NCI-H82 treated with DMSO at 0.1 percent for 48 hours (cell line): ENCODE measurements around the gene IMMP2L.

Experiments used
- DNase-seq: peaks from one replicate; lab custom pipeline; 2025; ENCODE audit not compliant: unreplicated experiment; lab: John Stamatoyannopoulos, UW

IMMP2L gene

DNA sequence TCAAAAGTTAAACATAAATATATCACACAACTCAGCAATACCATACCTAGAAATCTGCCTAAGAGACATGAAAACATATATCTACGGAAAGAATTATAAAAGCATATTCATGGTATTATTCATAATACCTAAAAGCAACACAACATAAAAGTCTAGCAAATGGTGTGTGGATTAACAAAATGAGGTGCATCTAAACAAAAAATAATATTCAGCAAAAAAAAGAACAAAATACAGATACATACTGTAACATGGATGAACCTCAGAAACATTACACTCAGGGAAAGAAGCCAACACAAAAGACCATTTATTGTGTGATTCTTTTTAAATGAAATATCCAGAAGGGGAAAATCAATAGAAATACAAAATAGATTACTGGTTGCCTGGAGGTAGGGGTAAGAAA lies 155.0 kb downstream of the IMMP2L start:
- no peak for DNase-seq

DNA sequence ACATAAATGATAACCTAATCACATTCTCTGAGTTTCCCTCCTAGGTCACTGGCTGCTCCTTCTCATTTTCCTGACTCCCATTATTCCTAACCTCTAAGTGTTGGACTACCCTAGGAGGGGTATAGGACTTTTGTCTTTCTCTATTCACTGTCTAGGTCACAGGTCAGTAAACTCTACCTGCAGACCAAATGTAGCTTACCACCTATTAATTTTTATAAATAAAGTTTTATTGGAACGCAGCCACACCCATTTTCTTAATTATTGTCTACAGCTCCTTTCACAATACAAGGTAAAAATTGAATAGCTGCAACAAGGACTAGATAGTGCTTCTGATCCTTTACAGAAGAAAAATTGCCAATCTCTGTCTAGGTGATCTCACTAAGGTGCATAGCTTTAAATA lies 156.7 kb downstream of the IMMP2L start:
- DNase-seq = no peak

DNA sequence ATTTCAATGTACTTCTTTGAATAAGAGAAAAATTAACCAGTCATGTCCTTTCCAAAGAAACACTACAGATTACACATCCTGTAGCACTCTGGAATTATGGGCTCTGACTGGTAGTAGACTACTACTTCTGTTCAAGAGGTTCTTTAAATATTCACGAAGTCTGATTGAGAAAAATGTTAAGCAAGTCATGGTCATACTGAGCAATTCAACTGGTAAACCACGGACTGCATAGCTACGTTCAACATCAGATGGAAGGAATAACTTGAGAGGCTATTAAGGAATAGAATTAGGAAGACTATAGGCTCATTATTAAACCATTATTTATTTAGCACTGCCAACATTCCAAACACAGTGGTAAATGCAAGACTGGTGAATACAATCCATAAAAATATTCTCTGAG lies 160.8 kb downstream of the IMMP2L start:
- DNase-seq = no peak

DNA sequence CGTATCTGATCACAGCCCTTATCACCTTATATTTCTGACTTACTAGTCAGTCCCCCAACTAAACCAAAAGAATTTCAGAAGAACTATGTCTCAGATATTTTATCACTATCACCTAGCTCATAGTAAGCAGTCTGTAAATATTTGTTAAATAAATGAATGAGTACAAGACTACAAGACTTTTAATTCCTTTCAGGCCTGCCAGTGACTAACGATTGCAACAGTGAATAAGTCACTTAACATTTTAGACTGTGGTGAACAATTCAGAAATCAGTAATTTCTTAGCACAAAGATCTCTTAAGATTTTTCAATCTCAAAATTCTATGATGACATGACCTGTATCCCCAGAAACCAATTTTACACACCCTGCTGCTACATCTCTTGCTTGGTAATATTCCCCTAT lies 162.2 kb downstream of the IMMP2L start:
- DNase-seq = no peak

DNA sequence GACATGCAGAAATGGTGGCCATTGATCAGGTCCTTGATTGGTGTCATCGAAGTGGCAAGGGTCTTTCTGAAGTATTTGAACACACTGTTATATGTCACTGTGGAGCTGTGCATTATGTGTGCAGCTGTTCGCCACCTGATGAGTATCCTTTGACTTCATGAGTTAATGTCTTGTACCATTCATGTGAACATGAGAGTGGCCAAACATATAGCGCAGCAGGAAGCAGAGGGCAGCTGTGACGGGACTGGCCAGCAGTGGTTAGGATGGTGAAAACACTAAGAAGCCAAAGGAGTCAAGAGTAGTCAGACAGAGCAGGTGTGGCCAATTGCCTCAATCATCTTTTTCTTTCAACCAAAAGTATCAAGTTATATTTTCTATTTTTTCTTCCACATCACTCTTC lies 167.4 kb downstream of the IMMP2L start:
- DNase-seq = no peak

DNA sequence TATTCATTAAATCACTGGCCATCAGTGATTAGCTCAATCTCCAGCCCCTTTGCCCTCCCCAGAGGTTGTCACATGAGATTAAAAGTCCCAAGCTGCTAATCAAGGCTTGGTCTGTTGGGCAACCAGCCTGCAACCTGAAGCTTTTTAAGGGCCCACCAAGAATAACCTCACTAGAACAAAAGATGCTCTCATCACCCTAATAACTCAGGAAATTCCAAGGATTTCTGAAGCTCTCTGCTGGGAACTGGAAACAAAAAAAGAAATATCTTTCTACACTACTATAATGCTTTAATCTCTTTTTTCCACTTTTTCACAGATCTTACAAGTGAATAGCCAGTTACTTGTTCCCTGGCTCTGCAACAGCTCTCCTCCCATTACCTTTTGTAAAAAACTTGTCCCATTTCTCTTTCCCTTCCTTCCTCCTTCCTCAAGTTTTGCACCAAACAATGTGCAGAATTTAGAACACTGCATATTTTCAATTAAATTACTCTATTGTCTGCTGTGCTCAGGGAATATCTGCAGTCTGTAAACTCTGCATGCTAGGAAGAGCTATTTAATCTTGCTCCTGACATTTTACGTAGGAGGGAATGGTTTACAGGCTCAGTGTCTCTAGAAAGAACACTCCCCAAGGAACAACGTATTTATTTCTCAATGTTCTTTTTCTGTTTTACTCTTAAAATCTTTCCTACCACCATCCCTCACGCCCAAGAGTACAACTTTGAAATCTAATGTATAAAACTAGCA lies 169.1 kb downstream of the IMMP2L start:
- no peak for DNase-seq

DNA sequence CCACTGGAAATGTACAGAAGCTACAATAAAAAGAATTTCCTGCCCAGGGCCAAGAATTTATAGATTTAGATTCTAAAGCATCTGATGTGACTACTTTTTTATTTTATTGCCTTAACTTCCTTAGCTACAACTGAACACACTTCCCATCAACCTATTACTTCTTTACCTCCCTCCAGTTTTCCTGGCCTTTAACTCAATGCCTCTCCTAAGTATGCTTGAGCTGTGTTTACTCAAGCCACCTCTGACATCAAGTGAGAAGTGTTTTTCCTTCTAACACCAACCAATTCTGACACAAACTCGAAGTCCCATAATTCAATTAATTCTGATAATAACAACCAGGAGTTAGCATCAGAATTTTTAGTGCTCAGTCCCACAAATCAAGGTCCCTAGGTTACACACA lies 170.0 kb downstream of the IMMP2L start:
- DNase-seq = no peak

DNA sequence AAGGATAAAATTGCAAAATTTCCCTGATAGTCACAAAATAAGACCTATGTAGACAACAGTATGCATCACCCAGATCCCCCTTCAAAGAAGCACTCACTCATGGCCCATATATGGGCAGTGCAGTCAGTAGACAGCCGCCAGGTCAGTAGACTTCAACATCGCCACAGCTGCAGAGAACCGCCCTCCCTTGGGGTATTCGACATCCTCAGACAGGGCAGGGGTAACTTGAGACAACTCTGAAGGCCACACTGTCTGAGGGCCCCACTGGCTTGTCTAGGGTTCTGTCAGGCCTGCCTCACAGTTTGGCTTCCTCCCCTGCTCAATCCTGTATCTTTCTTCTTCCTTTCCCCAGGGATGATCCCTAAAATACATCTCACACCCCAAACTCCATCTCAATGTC lies 172.3 kb downstream of the IMMP2L start:
- DNase-seq = no peak

DNA sequence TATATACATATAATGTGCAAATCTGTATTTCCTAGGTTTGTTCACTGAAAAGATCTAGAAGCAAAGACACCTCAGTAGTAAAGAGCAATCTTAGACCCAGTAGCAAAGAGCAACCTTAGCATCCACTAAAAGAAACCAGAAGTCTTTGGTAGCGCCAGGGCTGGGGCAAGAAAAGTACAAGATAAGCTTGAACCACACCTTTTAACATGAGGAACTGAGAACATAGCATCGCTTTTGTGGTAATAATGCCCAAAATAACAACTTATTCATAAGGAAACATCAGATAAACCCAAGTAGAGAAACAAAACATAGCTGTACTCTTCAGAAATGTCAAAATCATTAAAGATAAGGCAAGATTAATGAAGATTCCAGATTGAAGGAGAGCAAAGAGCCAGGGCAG lies 173.4 kb downstream of the IMMP2L start:
- DNase-seq = no peak

DNA sequence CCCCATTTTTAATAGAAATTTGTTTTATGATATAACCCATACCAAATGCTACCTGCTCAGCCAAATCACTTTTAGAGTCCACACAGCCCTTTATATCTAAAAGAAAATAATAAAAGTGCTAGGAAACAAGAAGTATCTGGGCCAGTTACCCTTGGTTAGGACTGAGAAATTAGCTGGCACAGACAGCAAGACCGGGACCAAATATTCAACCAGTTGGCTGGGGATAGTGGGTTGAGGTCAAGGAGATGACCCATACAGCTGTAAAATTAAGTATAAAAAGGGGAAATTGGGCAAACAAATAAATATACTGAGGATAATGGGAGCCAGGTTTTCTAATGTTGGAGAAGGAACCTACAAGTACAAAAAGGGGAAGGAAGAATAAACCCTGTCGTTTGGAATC lies 174.3 kb downstream of the IMMP2L start:
- no peak for DNase-seq

DNA sequence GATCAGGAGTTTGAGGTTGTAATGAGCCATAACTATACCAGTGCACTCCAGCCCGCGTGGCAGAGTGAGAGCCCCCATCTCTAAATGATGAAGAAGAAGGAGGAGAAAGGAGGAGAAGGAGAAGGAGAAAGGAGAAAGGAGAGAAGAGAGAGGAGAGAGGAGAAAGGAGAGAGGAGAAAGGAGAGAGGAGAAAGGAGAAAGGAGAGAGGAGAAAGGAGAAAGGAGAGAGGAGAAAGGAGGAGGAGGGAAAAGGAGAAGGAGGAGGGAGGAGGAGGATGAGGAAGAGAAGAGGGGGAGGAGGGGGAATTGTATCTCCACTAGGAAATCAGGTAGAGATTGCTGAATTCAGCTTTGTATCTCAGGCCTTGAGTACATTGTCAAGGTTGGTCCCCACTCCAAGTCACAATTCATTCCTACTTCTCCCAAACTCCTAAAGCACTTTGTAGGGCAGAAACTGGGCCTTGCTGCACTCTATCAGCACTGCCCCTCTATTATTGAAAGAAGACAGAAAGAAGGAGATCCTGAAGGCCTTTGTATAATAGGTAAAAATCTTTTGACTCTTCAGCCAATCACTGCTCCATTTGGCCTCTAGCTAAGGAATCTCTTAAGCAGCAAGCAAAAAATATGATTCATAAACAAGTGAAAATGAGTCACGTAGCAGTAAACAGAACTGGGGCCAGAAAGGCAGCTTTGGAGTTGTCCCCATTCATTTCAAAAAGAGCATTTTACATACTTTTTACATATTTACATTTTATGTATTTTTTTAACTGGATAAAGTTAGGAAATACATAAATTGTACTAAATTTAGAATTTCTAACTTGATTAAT lies 178.0 kb downstream of the IMMP2L start:
- no peak for DNase-seq

DNA sequence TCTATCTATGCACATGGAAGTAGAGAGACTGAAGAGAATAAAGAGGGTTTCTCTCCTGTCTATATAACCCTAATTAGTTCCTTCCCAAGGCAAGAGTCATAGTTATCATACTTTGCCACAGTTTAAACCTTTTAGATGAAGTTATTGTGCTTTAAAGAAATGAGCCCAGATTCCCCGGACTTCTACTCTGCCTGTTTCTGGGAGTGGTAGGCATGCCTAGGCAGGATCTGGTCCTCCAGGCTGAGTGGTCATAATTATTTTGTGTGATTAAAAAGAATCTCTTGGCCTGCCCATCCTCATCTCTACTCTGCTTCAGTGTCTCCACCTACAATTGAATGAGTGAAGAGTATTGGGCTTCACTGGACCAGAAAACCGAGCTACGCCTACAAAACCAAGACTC lies 179.2 kb downstream of the IMMP2L start:
- DNase-seq = no peak

DNA sequence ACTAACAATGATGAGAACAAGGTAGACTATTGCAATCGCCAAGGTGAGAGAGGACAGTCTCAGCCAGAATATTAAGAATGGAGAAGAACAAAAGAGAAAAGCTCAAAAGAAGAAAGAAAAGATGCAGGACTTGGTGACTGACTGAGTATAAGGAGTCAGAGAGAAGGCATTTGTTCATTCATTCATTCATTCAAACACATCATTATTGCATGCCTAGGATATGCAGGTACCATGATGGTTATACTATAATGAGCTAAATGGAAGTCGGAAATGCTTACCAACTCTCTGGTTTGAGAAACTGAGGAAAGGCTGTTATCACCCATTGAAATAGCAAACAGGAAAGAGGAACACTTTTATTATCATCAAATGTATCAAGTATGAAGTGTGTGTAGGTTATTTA lies 180.7 kb downstream of the IMMP2L start:
- DNase-seq = no peak

DNA sequence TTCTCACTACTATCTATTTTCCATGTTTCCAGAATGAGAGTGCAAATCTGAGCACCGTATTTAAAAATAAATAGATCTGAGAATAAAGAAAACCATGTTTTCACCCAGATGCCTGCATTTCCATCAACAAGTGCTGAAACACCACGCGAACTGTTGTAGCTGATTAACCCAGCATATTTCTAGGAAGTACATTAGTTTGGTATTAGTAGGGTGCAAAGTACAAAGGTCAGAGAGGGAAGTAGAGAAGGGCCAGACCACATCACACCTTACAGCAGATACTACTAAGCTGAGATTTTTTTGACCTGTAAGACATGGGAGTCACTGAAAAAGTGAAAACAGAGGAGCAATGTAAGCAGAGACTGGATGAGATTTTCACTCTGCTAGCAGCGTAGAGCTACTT lies 181.3 kb downstream of the IMMP2L start:
- no peak for DNase-seq

DNA sequence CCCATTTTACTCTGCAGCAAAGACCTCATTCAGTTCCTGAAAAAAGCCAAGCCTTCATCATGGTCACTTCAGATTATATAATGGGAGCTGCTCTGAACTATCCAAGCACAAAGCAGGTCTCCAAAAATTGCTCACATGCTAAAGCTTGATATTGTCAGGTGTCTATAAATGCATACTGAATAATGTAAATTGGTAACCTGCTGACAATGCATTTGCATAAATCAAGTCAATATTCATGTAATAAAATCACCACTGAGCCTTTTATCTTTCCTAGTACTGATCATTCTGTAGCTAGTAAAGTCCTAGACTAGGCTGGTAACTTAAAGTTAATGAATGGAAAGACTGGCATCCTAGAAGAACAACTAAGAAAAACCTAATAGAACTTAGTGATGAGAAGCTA lies 188.3 kb downstream of the IMMP2L start:
- DNase-seq = no peak

DNA sequence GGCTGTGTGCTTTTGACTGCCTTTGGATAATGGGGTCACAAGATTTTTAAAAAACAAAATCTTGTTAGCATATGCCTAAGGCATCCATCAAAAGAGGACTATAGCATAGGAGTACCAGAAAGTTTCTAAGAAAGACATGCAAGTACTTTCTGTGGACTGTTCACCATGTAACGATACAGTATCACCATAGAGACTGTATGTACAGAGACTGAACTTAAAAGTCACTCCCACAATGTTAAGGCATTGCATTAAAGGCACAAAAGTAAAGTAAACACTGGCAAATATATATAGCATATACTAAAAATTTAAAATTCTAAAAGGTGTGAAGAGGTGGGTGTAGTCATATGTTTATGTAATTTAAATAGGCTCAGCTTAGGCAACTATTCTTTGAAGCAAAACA lies 190.9 kb downstream of the IMMP2L start:
- no peak for DNase-seq

DNA sequence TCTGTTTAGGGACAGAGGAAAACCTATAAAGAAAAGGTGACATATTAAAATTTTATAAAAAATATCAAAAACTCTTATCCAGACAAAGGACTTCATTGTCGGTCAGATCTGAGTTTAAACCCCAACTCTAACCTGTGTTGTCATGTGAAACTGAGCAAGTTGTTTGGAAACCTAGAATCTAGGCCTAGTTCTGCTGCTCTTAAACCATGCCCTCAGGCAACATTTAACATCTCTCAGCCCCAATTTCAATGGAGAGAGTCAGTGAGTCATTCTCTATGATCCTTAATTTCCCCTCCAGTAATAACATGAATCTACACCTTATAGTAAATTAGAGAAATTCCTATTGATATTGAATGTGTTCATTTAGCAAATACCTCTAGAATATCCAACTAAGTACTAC lies 192.3 kb downstream of the IMMP2L start:
- no peak for DNase-seq

DNA sequence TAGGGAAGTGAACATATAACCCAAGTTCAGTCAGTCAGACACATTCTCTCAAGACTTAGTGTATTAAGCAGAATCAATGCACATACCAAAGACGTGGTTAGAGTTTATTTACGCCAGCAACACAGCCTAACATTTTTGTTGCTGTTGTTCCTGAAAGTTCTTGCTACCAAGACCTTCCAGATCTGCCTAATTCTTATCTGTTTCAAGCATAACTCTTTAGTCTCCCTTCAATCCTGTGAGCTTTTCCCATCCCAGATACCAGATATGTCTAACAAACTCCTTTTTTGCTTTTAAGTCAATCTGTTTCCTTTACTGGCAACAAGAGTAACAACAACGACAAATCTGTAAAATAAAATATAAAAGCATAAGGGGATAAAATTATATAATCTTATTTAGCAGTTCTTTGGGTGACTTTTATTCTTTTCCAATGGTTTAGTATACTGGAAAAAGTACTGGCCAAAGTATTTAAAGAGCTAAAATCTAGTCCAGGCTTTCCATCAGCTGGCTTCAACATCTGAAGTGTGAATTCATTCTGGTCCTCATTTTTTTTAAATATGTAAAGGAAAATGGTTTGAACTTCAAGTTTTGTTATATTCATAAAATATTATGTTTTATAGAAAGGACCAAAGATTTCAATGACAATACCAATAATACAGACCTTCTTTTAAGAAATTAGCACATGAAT lies 193.8 kb downstream of the IMMP2L start:
- no peak for DNase-seq

DNA sequence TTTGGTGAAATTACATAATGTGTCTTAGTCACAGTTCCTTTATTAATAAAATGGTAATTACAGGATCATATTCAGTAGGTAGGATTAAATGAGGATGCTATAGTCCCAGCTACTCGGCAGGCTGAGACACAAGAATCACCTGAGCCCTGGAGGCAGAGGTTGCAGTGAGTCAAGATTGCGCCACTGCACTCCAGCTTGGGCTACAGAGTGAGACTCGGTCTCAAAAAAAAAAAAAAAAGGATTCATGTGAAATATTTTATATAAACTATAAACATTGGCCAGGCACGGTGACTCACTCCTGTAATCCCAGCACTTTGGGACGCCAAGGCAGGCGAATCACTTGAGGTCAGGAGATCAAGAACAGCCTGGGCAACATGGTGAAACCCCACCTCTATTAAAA lies 197.9 kb downstream of the IMMP2L start:
- DNase-seq = no peak

DNA sequence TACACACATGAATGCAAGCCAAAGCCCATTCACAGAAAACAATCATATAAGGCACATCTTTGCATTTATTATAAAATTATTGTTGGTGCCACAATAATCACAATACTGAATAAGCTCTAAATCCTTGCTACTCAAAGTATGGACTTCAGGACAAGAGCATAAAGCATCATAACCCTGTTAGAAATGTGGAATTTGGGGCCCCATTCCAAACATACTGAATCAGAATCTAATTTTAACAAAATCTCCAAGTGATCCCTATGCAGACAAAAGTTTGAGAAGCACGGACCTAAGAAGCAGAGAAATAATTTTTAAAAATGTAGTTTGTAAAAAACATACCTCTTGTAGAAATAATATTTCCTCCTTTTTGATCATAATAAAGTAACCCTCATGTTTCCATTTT lies 199.2 kb downstream of the IMMP2L start:
- DNase-seq = no peak

DNA sequence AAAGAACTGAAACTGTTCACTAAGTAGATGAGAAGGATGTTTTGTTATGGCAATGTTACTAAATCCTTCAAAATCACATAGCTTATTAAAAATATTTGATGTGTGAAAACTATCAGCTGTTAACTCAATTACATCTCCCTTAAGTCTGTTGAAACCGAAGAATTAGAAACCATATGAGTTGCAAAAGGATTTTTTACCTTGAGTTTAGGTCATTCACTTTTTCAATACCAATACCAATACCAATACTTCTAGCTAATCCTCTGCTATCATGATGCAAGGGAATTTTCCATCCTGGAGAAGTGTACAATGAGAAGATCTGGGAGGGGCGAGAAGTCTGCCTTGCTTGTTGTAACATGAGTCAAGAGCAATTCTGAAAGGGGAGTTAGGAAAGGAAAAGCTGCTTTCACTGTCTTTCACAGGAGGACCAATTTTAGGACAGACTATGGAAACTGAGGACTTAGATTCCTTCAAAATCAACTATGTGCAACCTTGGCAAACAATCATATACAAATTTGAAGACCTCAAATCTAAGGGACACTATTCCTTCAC lies 199.7 kb downstream of the IMMP2L start:
- no peak for DNase-seq

DNA sequence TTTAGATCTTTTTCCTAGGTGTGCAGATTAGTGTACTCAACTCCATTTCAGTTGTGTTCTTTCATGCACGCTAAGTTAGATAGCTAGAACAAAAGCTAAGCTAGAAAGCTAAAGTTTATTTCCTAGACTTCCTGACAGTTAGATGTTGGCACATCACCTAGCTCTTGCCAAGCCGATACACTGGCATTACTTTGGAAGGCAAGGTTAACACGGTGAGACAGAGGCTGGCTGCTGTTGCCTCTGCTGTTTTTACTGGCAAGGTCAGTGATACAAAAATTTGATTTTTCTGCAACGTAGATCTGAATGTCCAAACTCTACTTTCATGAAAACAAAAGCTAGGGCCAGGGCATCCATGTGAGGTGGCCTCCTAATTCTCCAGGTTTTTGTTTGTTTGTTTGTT lies 203.4 kb downstream of the IMMP2L start:
- no peak for DNase-seq
